ENCODE data around the gene ZNF814. TPM values are rescaled to one million over a fixed set of nuclear protein-coding genes. Genes with fewer than 3 reads are reported as not detected.
"Not testable (repeated sequence)": the region's sequence is repeated elsewhere in the genome, so short reads cannot be mapped to it uniquely, and the experiment has no call there.

The ZNF814 gene
- total and polyA plus RNA-seq, 12 donors = 6.2 to 26.1 (median 12.6) TPM

DNA sequence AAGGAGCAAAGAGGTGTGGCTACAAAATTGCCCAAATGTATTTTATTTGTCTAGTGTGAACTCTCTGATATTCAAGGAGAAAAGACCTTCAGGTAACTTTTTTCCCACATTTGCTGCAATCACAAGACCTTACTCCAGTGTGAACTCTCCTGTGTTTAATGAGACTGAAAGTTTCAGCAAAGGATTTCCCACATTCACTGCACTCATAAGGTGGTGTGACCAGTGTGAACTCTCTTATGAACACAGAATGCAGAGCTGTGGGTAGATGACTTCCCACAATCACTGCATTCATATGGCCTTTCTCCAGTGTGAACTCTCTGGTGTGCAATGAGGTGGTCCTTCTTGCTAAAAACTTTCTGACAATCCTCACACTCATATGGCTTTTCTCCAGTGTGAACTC, 16.4 kb downstream of the ZNF814 start:
- no peak overlapping the region for H3K27ac ChIP-seq
- intact Hi-C loops (cut with DNase I) = no loop called here
- H3K4me1 ChIP-seq = no peaks in the 10 kb centered on the region
- no peak for ATAC-seq
- DNase-seq = no peak
- TF ChIP-seq, protein P1, sequence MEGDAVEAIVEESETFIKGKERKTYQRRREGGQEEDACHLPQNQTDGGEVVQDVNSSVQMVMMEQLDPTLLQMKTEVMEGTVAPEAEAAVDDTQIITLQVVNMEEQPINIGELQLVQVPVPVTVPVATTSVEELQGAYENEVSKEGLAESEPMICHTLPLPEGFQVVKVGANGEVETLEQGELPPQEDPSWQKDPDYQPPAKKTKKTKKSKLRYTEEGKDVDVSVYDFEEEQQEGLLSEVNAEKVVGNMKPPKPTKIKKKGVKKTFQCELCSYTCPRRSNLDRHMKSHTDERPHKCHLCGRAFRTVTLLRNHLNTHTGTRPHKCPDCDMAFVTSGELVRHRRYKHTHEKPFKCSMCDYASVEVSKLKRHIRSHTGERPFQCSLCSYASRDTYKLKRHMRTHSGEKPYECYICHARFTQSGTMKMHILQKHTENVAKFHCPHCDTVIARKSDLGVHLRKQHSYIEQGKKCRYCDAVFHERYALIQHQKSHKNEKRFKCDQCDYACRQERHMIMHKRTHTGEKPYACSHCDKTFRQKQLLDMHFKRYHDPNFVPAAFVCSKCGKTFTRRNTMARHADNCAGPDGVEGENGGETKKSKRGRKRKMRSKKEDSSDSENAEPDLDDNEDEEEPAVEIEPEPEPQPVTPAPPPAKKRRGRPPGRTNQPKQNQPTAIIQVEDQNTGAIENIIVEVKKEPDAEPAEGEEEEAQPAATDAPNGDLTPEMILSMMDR (IDR thresholded peaks at IDR 0.05) = no peak
- H3K36me3 ChIP-seq = peaks cover 0 to 88% (median 42%) of the 10 kb centered on the region in 9 donors
- no peak overlapping the region for H3K4me3 ChIP-seq
- no peaks in the 10 kb centered on the region for H3K27me3 ChIP-seq
- H3K9me3 ChIP-seq = peaks cover 0 to 98% (median 69%) of the 10 kb centered on the region in 11 donors

DNA sequence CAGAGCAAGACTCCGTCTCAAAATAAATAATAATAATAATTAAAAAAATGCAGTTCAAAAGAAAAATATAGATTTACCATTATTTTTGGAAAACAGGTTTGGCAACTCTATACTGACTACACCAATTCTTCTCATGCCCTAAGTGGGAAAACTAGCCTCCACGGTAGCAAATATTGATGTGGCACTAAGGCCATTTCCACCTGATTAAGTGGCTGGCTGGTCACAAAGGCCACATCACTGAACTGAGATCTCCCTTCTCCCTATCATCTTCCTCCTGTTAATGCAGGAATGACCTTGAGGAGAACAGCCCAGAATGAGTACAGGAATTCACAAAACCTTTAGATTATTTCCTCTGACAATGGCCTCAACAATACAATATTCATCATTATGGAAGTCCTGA, 18.6 kb downstream of the ZNF814 start:
- intact Hi-C loops (cut with DNase I) = no loop called here
- Histone ChIP-seq H3K27ac (no peak overlapping the region), H3K9me3 (peaks cover 0 to 98% (median 60%) of the 10 kb centered on the region in 11 donors), H3K27me3 (no peaks in the 10 kb centered on the region), H3K36me3 (peaks cover 0 to 88% (median 50%) of the 10 kb centered on the region in 9 donors), H3K4me1 (no peaks in the 10 kb centered on the region), H3K4me3 (no peak overlapping the region)
- DNase-seq = no peak
- 93 to 96% methylated on average over 2 of the region's 2 CpGs for WGBS, 2 donors
- ATAC-seq = no peak
- TF ChIP-seq, protein P1 (IDR thresholded peaks at IDR 0.05) = no peak

DNA sequence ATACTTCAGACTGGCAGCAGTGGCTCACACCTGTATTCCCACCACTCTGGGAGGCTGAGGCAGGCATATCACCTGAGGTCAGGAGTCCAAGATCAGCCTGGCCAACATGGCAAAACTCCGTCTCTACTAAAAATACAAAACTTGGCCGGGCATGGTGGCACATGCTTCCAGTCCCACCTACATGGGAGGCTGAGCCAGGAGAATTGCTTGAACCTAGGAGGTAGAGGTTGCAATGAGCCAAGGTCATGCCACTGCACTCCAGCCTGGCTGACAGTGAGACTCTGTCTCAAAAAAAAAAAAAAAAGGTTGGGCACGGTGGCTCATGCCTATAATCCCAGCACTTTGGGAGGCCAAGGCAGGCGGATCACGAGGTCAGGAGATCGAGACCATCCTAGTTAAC, 19.2 kb downstream of the ZNF814 start:
- WGBS, 2 donors = 76 to 83% methylated on average over 6 of the region's 6 CpGs
- peaks cover 0 to 100% (median 60%) of the 10 kb centered on the region in 11 donors for H3K9me3 ChIP-seq
- peak in 2 of 8 donors; percentile 29 to 56 for ATAC-seq

DNA sequence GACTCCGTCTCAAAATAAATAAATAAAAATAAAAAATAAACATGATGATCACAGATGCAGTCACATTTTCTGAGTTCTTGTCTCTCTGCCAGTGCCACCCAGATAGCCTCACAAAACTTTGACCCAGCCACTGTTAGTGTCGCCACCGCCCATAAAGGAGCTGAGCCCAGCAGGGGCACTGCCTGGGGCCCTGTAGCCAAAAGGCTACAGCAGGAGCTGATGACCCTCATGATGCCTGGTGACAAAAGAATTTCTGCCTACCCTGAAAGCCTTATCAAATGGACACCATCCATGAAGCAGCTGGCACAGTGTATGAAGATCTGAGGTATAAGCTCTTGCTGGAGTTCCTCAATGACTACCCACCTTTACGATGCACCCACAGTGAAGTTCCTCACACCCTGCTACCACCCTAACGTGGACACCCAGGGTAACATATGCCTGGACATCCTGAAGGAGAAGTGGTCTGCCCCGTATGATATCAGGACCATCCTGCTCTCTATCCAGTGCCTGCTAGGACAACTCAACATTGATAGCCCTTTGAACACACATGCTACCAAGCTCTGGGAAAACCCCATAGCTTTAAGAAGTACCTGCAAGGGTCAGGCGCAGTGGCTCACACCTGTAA, 20.9 kb downstream of the ZNF814 start:
- Histone ChIP-seq H3K4me3 (no peak overlapping the region), H3K36me3 (peaks cover 0 to 88% (median 57%) of the 10 kb centered on the region in 9 donors), H3K27me3 (no peaks in the 10 kb centered on the region), H3K4me1 (no peaks in the 10 kb centered on the region), H3K9me3 (peaks cover 0 to 98% (median 45%) of the 10 kb centered on the region in 11 donors), H3K27ac (no peak overlapping the region)
- 90 to 94% methylated on average over 7 of the region's 7 CpGs for WGBS, 2 donors
- DNase-seq (no peak), ATAC-seq (peak in 2 of 8 donors; percentile 15 to 16)
- TF ChIP-seq, protein P1 (IDR thresholded peaks at IDR 0.05) = no peak
- intact Hi-C loops (cut with DNase I) = no loop called here

More for the DNA sequence above, 19.2 kb downstream of the ZNF814 start:
- H3K27ac ChIP-seq; intact Hi-C loops (cut with DNase I); DNase-seq; H3K4me3 ChIP-seq; H3K27me3 ChIP-seq; H3K4me1 ChIP-seq: not testable (repeated sequence)
- peaks cover 0 to 88% (median 54%) of the 10 kb centered on the region in 9 donors for H3K36me3 ChIP-seq

DNA sequence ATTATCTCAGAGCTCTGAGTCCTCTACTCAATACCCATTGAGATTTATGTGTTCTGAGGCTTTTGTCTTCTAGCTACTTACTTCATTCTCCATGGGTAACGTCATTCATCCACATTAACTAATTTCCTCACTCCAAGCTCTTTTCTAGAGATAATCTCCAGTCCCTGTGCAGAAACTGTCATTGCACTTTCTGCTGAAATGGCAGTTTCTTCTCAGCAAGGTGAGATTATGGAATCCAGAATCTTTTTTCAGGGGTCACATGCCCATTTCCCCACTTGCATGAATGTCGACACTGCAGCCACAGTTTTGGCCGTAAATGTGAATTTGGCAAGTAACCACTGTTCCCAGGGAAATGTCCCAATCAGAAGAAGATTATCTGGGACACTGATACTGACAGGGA, 26.5 kb downstream of the ZNF814 start:
- H3K27ac ChIP-seq; ATAC-seq; H3K27me3 ChIP-seq; H3K4me1 ChIP-seq; H3K4me3 ChIP-seq; DNase-seq; intact Hi-C loops (cut with DNase I): not testable (repeated sequence)
- Histone ChIP-seq H3K36me3 (peaks cover 13 to 99% (median 90%) of the 10 kb centered on the region in 9 donors), H3K9me3 (peaks cover 0 to 92% (median 19%) of the 10 kb centered on the region in 11 donors)
- WGBS, 2 donors = 80 to 86% methylated on average over 3 of the region's 3 CpGs

DNA sequence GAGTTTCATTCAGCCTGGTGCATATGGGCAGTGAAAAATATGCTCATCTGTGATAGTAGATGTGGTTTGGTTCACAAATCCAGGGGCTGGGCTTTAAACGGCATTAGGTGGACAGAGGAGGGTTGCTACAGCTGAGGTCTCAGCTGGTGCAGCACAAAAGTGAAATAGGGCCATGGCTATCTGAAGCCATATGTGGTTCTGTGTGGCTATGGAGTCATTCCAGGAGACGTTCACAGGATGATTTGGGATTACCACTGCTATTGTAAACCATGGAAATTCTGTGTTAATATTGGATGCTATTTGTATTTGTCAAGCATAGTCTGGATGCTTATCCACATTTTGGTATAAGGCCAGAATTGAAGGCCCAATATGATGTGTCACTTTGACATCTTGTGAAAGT, 34.7 kb downstream of the ZNF814 start:
- 73 to 85% methylated on average over 2 of the region's 2 CpGs for WGBS, 2 donors
- H3K27ac ChIP-seq; H3K27me3 ChIP-seq; ATAC-seq; DNase-seq; H3K4me3 ChIP-seq; intact Hi-C loops (cut with DNase I): not testable (repeated sequence)
- Histone ChIP-seq H3K9me3 (peaks cover 0 to 24% (median 0%) of the 10 kb centered on the region in 11 donors), H3K36me3 (peaks cover 0 to 62% (median 27%) of the 10 kb centered on the region in 9 donors), H3K4me1 (peaks cover 5 to 23% (median 11%) of the 10 kb centered on the region in 9 donors)

DNA sequence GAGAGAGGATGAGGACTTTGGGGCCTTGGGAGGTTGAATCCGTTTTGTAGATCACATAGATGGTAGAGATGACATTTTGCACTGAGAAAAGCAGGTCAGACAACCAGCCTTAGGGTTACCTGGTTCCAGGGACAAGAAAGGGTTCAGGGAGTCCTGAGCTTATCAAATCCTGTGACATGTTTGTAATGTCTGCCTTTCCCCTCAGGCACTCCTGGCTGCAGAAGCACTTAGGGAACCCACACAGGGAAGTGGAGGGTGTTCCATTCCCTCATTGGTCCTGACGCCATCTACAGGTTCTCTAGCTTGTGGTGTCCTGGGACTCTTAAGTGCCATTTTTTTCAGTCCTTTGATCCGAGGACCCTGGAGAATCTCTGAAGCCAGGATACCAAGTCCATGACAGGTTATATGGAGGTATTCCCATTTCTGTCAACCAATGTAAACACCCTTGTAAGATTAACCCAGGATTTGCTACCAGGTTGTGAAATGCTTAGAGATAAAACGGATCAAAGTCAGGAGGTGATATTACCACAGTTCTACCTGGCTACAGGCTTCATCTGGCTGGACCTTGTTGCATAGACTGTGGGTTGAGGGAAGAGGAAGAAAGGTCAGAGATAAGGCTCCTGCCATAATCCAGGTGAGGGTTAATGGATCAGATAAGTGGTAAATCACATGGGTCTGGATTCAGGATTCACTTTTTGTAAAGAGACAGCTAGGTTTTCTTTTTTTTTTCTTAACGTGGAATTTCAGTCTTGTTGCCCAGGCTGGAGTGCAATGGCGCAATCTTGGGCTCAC, 36.8 kb downstream of the ZNF814 start:
- ATAC-seq; DNase-seq; H3K27me3 ChIP-seq; H3K27ac ChIP-seq; intact Hi-C loops (cut with DNase I); H3K4me3 ChIP-seq: not testable (repeated sequence)
- 82 to 94% methylated on average over 4 to 6 of the region's 6 CpGs for WGBS, 2 donors
- H3K36me3 ChIP-seq = peaks cover 0 to 42% (median 13%) of the 10 kb centered on the region in 9 donors
- H3K4me1 ChIP-seq = peaks cover 5 to 23% (median 11%) of the 10 kb centered on the region in 9 donors
- H3K9me3 ChIP-seq = peaks cover 0 to 16% (median 0%) of the 10 kb centered on the region in 11 donors
